Hematopoietic multipotent progenitor cell treated with erythropoietin and hydrocortisone succinate and interleukin-3 and kit ligand, for 6 days (in vitro differentiated cells): ENCODE results near the gene TSC2.

Source experiments
- DNase-seq: peaks from one replicate; pipeline ENCODE4 v3.0.0-alpha.2; 2015

TSC2 gene

GRCh38 chr16:2072926-2073325, 25.1 kb downstream of the TSC2 start:
- no peak for DNase-seq

- no peak for DNase-seq
These were observed 26.3 kb downstream of the TSC2 start for GRCh38 chr16:2074071-2074470.

- DNase-seq: no peak
These were observed 27.8 kb downstream of the TSC2 start for GRCh38 chr16:2075631-2076030.

GRCh38 chr16:2076072-2076865, 28.5 kb downstream of the TSC2 start:
- no peak for DNase-seq

GRCh38 chr16:2077016-2077415, 29.2 kb downstream of the TSC2 start:
- no peak for DNase-seq

DNA sequence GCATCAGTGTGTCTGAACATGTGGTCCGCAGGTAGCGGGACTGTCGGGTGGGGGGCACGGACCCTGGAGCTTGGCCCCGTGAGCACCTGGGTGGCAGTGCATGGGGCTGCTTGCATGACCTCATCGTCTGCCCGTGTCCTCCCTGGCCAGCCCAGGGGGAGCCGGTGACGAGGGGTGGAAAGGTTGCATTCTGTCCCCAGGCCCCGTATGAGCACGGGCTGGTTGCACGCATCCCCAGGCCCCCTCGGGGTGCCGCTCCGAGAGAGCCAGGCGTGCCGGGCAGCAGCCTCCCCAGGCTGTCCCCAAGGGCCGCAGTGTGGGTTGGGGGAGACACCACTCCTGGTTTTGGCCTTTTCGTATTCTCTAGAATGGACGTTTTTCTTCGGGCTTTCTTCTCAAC, 29.9 kb downstream of the TSC2 start:
- no peak for DNase-seq

GRCh38 chr16:2078096-2078495, 30.3 kb downstream of the TSC2 start:
- no peak for DNase-seq

DNA sequence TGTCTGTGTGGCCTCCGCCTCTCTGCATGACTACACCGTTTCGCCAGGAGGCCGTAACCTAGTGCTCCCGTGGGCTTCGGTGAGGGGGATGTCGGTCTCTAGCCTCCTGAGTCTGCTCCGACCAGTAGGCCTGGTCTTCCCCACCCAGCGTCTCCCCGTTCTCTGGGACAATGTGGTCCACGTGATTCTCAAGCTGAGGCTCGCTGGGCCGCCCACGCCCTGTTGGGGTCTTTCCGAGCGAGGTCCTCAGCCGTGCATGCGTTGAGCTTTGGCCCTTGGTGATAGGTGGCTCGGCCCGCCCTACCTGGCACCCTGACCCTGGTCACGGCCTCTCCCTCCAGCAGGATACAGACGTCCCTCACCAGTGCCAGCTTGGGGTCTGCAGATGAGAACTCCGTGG, 30.9 kb downstream of the TSC2 start:
- DNase-seq: no peak

GRCh38 chr16:2079311-2079800, 31.6 kb downstream of the TSC2 start:
- DNase-seq: no peak

DNA sequence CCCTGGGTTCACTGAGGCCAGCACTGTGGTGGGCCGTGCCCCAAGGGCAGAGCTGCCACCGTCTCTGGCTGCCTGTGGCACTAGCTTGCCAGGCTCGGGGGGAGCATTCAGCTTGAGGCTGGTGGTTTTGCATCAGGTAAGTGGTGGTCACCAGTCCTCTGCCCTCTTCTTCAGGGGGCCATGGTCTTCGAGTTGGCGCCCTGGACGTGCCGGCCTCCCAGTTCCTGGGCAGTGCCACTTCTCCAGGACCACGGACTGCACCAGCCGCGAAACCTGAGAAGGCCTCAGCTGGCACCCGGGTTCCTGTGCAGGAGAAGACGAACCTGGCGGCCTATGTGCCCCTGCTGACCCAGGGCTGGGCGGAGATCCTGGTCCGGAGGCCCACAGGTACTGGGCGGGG, 32.2 kb downstream of the TSC2 start:
- no peak for DNase-seq

GRCh38 chr16:2081201-2082084, 33.7 kb downstream of the TSC2 start:
- DNase-seq: no peak

DNA sequence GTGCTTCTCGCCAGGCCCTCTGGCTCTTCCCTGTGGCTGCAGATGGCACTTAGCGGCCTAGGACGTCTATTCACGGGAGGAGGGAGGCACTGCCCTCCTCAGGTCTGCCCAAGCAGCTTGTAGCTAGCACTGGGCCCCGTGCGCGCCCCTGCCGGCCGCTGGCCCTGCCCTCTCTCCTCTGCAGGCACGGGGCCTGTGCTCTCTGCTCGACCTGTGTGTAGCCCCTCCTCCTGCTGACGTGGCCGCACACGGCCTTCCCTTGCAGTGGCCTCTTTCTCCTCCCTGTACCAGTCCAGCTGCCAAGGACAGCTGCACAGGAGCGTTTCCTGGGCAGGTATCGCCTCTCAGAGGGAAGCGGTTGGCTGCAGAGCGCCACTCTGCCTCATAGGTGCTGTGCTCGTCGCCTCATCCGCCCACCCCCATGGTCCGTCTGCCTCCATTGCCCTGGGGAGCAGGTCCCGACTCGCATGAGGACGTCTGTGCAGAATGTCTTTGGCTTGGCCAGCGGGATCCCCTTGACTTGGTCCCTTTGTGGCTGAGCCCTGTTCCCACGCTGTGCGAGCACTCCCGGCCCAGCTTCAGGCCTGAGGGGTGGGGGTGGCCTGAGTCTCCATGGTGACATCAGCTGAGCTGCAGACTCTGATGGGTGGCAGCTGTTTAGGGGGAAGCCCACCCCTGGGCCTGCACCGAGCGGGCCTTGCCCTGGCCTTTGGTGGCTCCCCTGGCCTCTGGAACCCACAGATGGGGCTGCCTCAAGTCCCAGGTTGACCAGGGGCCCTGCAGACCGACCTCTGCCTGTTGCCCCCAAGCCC, 34.6 kb downstream of the TSC2 start:
- DNase-seq: no peak

DNA sequence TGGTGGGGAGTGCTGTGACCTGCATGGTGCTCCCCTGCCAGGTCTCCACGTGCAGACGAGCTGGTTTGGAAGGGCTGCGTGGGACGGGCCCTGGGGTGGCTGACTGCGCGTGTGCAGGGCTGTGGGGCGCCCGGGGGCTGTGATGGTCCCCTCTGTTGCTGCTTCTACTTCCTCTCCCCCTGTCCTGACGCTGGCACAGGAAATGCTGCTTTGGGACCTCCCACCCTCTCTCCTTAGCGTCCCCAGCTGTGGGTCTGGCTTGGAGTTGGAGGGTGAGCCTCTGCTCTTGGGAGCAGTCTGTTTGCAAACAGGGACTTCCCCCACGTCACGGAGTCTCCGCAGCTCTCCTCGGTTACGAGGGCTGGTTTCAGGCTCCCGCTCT, 35.2 kb downstream of the TSC2 start:
- no peak for DNase-seq

DNA sequence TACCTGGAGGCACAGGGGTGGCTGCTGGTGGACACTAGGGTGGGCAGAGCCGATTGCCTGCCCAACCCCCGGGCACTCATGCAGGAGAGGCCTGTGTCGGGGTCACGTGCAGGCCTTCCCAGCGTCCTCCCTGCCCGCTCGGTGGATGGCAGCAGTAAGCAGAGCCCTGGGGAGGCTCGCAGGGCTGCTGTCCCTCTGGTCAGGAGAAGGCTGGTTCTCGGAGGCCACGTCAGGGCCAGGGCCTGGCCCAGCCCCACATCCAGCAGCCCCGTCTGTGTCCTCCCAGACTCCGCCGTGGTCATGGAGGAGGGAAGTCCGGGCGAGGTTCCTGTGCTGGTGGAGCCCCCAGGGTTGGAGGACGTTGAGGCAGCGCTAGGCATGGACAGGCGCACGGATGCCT, 35.6 kb downstream of the TSC2 start:
- DNase-seq: no peak

DNA sequence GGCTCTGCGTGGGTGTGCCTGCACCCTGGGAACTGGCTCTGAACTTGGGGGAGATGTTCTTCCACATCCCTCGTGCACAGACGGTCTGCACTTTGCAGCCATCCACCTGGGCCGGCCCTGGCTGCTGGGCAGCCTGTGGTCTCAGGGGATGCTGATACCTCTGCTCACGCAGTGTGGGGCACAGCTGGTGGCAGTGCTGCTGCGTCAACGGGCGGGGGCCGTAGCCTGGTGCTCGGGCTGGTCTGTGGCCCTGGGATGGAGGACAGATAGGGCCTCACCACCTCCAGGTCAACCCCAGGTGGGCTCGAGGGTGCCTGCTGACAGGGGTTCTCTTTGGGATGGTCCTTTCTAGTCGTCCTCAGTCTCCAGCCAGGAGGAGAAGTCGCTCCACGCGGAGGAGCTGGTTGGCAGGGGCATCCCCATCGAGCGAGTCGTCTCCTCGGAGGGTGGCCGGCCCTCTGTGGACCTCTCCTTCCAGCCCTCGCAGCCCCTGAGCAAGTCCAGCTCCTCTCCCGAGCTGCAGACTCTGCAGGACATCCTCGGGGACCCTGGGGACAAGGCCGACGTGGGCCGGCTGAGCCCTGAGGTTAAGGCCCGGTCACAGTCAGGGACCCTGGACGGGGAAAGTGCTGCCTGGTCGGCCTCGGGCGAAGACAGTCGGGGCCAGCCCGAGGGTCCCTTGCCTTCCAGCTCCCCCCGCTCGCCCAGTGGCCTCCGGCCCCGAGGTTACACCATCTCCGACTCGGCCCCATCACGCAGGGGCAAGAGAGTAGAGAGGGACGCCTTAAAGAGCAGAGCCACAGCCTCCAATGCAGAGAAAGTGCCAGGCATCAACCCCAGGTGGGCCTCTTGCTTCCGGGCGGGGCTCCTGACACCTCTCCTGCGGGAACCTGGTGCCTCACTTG, 36.3 kb downstream of the TSC2 start:
- no peak for DNase-seq

- no peak for DNase-seq
These were observed 37.3 kb downstream of the TSC2 start for GRCh38 chr16:2084895-2085625.

- no peak for DNase-seq
These were observed 37.9 kb downstream of the TSC2 start for GRCh38 chr16:2085669-2086068.

- DNase-seq: no peak
These were observed 38.4 kb downstream of the TSC2 start for GRCh38 chr16:2086106-2086742.

- no peak for DNase-seq
These were observed 39.3 kb downstream of the TSC2 start for GRCh38 chr16:2086812-2087747.
